Measurements from ENCODE around the gene FAHD1. TPM values are rescaled to one million over a fixed set of nuclear protein-coding genes. Genes with fewer than 3 reads are reported as not detected.
"Not testable (repeated sequence)": the region's sequence is repeated elsewhere in the genome, so short reads cannot be mapped to it uniquely, and the experiment has no call there.

FAHD1 gene
- total and polyA plus RNA-seq, 9 donors = 11.0 to 22.1 (median 16.5) TPM

GRCh38 chr16:1794221-1794871, 32.7 kb upstream of the FAHD1 start:
- H3K36me3 ChIP-seq = no peaks in the 10 kb centered on the region
- TF ChIP-seq CTCF (IDR thresholded peaks at IDR 0.05) = no peak
- no peak for TF ChIP-seq POLR2A (IDR thresholded peaks at IDR 0.05)
- TF ChIP-seq EP300 (IDR thresholded peaks at IDR 0.05) = no peak
- no peaks in the 10 kb centered on the region for H3K4me1 ChIP-seq (ENCODE audit: insufficient read depth)
- no peaks in the 10 kb centered on the region for H3K27me3 ChIP-seq
- DNase-seq = peak in 3 of 5 donors; percentile 24 to 46 (median 28)
- H3K9me3 ChIP-seq = no peaks in the 10 kb centered on the region
- WGBS, 3 donors = 31 to 41% (median 41%) methylated on average over 17 to 18 of the region's 18 CpGs
- H3K27ac ChIP-seq = no peak overlapping the region
- no peak overlapping the region for H3K4me3 ChIP-seq
- intact Hi-C loops (cut with DNase I) = no loop called here

GRCh38 chr16:1794908-1795666, 31.9 kb upstream of the FAHD1 start:
- WGBS, 3 donors = 67 to 74% (median 72%) methylated on average over 32 of the region's 32 CpGs
- no peak for DNase-seq
- TF ChIP-seq CTCF (IDR thresholded peaks at IDR 0.05) = no peak
- TF ChIP-seq EP300 (IDR thresholded peaks at IDR 0.05) = no peak
- TF ChIP-seq POLR2A (IDR thresholded peaks at IDR 0.05) = no peak
- H3K27ac ChIP-seq = no peak overlapping the region
- H3K36me3 ChIP-seq = no peaks in the 10 kb centered on the region
- no peaks in the 10 kb centered on the region for H3K4me1 ChIP-seq (ENCODE audit: insufficient read depth)
- no peaks in the 10 kb centered on the region for H3K9me3 ChIP-seq
- no peaks in the 10 kb centered on the region for H3K27me3 ChIP-seq
- H3K4me3 ChIP-seq = no peak overlapping the region
- intact Hi-C loops (cut with DNase I) = no loop called here

- WGBS, 3 donors = 51 to 84% (median 68%) methylated on average over 5 of the region's 5 CpGs
- H3K4me3 ChIP-seq; DNase-seq; H3K27ac ChIP-seq; H3K9me3 ChIP-seq; intact Hi-C loops (cut with DNase I); H3K4me1 ChIP-seq (ENCODE audit: insufficient read depth); H3K27me3 ChIP-seq; H3K36me3 ChIP-seq: not testable (repeated sequence)
These were observed 27.7 kb upstream of the FAHD1 start for GRCh38 chr16:1799263-1799662.

GRCh38 chr16:1800701-1801100, 26.3 kb upstream of the FAHD1 start:
- WGBS, 3 donors = 38 to 84% (median 44%) methylated on average over 10 of the region's 10 CpGs
- no peak for DNase-seq
- intact Hi-C loops (cut with DNase I) = no loop called here

More at GRCh38 chr16:1800701-1801100, 26.3 kb upstream of the FAHD1 start:
- Histone ChIP-seq H3K4me3 (no peak overlapping the region), H3K4me1 (ENCODE audit: insufficient read depth) (no peaks in the 10 kb centered on the region), H3K36me3 (no peaks in the 10 kb centered on the region), H3K27ac (no peak overlapping the region), H3K9me3 (no peaks in the 10 kb centered on the region), H3K27me3 (no peaks in the 10 kb centered on the region)
- TF ChIP-seq EP300 (IDR thresholded peaks at IDR 0.05) = no peak
- TF ChIP-seq POLR2A (IDR thresholded peaks at IDR 0.05) = no peak
- no peak for TF ChIP-seq CTCF (IDR thresholded peaks at IDR 0.05)
